HCT116 (cell line): ENCODE data around the gene MBD3L2. TPM values are rescaled to one million over a fixed set of nuclear protein-coding genes. Genes with fewer than 3 reads are reported as not detected.
"Not testable (repeated sequence)": the region's sequence is repeated elsewhere in the genome, so short reads cannot be mapped to it uniquely, and the experiment has no call there.

Source experiments
- ATAC-seq: fragments of 200-7000 bp; cut with Tn5 transposase; 2 replicates; pipeline ENCODE4 v1.9.1; 2020; ENCODE audit warnings: mild to moderate bottlenecking, moderate library complexity
- BruUV-seq: library from RNA; stranded (reverse); fragments of 400-500 nt; replicated peaks from 2 replicates; lab custom pipeline; 2021; lab: Mats Ljungman, UMichigan
- CTCF ChIA-PET: fragments of 300-600 bp; sonication (Branson Sonifier 250); formaldehyde crosslinking; loops from one replicate; lab custom pipeline; 2021; ENCODE audit warnings: antibody characterized with exemption; lab: Charles Lee
- POLR2A ChIA-PET: fragments of 300-600, 350-600 bp; sonication (Branson Sonifier 250); formaldehyde crosslinking; loops from one replicate; lab custom pipeline; 2021; ENCODE audit warnings: antibody characterized with exemption; lab: Charles Lee
- RAD21 ChIA-PET, 2 experiments: fragments of 300-600 bp; sonication (Branson Sonifier 250); formaldehyde crosslinking; loops; one replicate each; lab custom pipeline; 2023; ENCODE audit warnings: low total read pairs in 2 of 2; ENCODE audit not compliant: uncharacterized antibody in 2 of 2, unreplicated experiment in 2 of 2, low non-redundant PET in 1 of 2; lab: Charles Lee
- DNase-seq: peaks from one replicate; pipeline ENCODE4 v3.0.0-alpha.2; 2010; ENCODE audit warnings: low read depth, low spot score
- H2AFZ ChIP-seq: fragments of 200-600 bp; shearing (Covaris generic), sonication (generic); 2 replicates; pipeline ENCODE4 v1.6.1; 2017; ENCODE audit warnings: low read depth, mixed run types, mixed read lengths, antibody characterized with exemption, low read length; ENCODE audit not compliant: poor library complexity, severe bottlenecking
- H3K27ac ChIP-seq: 2 replicates; pipeline ENCODE4 v1.5.1; 2012; ENCODE audit warnings: low read depth, low read length
- H3K27me3 ChIP-seq: fragments of 200-600 bp; sonication (generic); 2 replicates; pipeline ENCODE4 v1.6.1; 2016; ENCODE audit warnings: mixed run types, low read length, mixed read lengths; ENCODE audit not compliant: insufficient read depth
- H3K36me3 ChIP-seq, 2 experiments: fragments of 200-500 bp in 1 of 2; fragments of 200-600 bp in 1 of 2; sonication (Bioruptor generic) in 1 of 2; sonication (generic) in 1 of 2; 2 replicates each; pipeline versions ENCODE4 v1.5.1 to v1.6.1; 2014 to 2016; ENCODE audit warnings: low read length in 2 of 2, inconsistent platforms in 1 of 2, mixed read lengths in 1 of 2, mixed run types in 1 of 2; ENCODE audit not compliant: insufficient read depth in 2 of 2, control insufficient read depth in 1 of 2
- H3K4me1 ChIP-seq, 2 experiments: fragments of 200-600 bp in 1 of 2; sonication (generic) in 1 of 2; 2 replicates each; pipeline versions ENCODE4 v1.5.1 to v1.6.1; 2012 to 2017; ENCODE audit warnings: low read length in 2 of 2, inconsistent platforms in 1 of 2, mild to moderate bottlenecking in 1 of 2, mixed read lengths in 1 of 2, mixed run types in 1 of 2, moderate library complexity in 1 of 2; ENCODE audit not compliant: insufficient read depth in 2 of 2, control insufficient read depth in 1 of 2
- H3K4me2 ChIP-seq: fragments of 200-600 bp; sonication (generic); 2 replicates; pipeline ENCODE4 v1.6.1; 2017; ENCODE audit warnings: mixed run types, low read length, mixed read lengths
- H3K4me3 ChIP-seq, 2 experiments: fragments of 200-600 bp in 1 of 2; sonication (generic) in 1 of 2; replicated peaks in 1 of 2; 2 replicates each; pipeline ENCODE4 v1.5.1; 2011 to 2016; ENCODE audit warnings: low read length in 2 of 2, control low read depth in 1 of 2, low read depth in 1 of 2, mild to moderate bottlenecking in 1 of 2, mixed read lengths in 1 of 2, mixed run types in 1 of 2
- H3K79me2 ChIP-seq: fragments of 200-600 bp; sonication (generic); 2 replicates; pipeline ENCODE4 v1.6.1; 2017; ENCODE audit warnings: mild to moderate bottlenecking, mixed run types, low read length, moderate library complexity, mixed read lengths; ENCODE audit not compliant: insufficient read depth
- H3K9ac ChIP-seq: fragments of 200-600 bp; sonication (generic); 2 replicates; pipeline ENCODE4 v1.6.1; 2016; ENCODE audit warnings: low read length, mixed read lengths
- H3K9me2 ChIP-seq: fragments of 200-600 bp; sonication (generic), shearing (Covaris generic); 2 replicates; pipeline ENCODE4 v1.6.1; 2017; ENCODE audit warnings: mixed run types, mild to moderate bottlenecking, moderate library complexity; ENCODE audit not compliant: insufficient read depth
- H3K9me3 ChIP-seq, 2 experiments: fragments of 200-500 bp in 1 of 2; fragments of 200-600 bp in 1 of 2; sonication (Bioruptor generic) in 1 of 2; sonication (generic) in 1 of 2; 2 replicates each; pipeline ENCODE4 v1.6.1; 2014 to 2017; ENCODE audit warnings: low read length in 2 of 2, mixed read lengths in 2 of 2, inconsistent platforms in 1 of 2, low read depth in 1 of 2, mild to moderate bottlenecking in 1 of 2, mixed run types in 1 of 2, moderate library complexity in 1 of 2; ENCODE audit not compliant: control insufficient read depth in 1 of 2, insufficient read depth in 1 of 2
- H4K20me1 ChIP-seq: fragments of 200-600 bp; sonication (generic), shearing (Covaris generic); 2 replicates; pipeline ENCODE4 v1.6.1; 2017; ENCODE audit warnings: mixed run types, mild to moderate bottlenecking, moderate library complexity; ENCODE audit not compliant: insufficient read depth
- intact Hi-C: fragments of 100-400 bp; cut with micrococcal nuclease; formaldehyde crosslinking; loops from 2 replicates; pipeline ENCODE4 v1.10.0; 2022
- total RNA-seq: library from RNA; stranded (reverse); gene quantifications from one replicate; pipeline ENCODE4 v1.2.1, GENCODE V29; 2021; ENCODE audit not compliant: unreplicated experiment

The MBD3L2 gene
- total RNA-seq, 1 experiment from 2014 or later = not detected

DNA sequence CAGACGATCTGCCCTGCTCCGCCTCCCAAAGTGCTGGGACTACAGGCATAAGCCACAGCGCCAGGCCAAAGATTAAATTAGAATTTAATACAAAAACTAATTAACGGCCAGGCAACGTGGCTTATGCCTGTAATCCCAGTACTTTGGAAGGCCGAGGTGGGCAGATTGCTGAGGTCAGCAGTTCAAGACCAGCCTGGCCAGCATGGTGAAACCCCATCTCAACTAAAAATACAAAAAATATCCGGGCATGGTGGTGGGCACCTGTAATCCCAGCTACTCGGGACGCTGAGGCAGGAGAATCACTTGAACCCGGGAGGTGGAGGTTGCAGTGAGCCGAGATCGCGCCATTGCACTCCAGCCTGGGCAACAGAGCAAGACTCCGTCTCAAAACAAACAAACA, 6.6 kb downstream of the MBD3L2 start:
- H3K4me3 ChIP-seq, ATAC-seq, H3K4me1 ChIP-seq, H2AFZ ChIP-seq, POLR2A ChIA-PET, H3K4me2 ChIP-seq, H3K9me3 ChIP-seq, H4K20me1 ChIP-seq, H3K9me2 ChIP-seq, CTCF ChIA-PET, H3K36me3 ChIP-seq, intact Hi-C loops, H3K27me3 ChIP-seq, H3K79me2 ChIP-seq, H3K9ac ChIP-seq, H3K27ac ChIP-seq, BruUV-seq, DNase-seq, RAD21 ChIA-PET: not testable (repeated sequence)

DNA sequence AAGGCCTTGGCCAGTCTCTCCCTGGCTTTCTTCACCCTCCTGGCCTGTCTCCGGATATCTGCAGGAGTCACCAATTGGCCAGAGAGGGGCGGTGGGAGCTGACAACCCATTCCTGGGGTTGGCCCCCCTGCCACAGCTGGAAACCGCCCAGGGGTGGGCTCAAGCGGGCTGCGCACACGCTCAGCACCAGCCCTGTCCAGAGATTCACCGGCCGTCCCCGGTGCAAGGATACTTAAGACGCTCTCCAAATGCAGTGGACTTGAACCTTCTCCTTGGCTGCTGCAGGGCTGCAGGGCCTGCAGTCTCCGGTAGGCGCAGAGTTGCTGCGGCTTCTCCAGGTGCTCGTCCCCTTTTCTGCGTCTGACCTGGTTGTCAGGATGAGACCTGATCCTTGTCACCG, 7.2 kb downstream of the MBD3L2 start:
- H3K9me2 ChIP-seq, H3K79me2 ChIP-seq, POLR2A ChIA-PET, H3K4me3 ChIP-seq, H3K9ac ChIP-seq, CTCF ChIA-PET, H3K27ac ChIP-seq, BruUV-seq, H2AFZ ChIP-seq, intact Hi-C loops, H3K4me2 ChIP-seq, H4K20me1 ChIP-seq, H3K27me3 ChIP-seq, H3K36me3 ChIP-seq, DNase-seq, H3K4me1 ChIP-seq, ATAC-seq, RAD21 ChIA-PET, H3K9me3 ChIP-seq: not testable (repeated sequence)

DNA sequence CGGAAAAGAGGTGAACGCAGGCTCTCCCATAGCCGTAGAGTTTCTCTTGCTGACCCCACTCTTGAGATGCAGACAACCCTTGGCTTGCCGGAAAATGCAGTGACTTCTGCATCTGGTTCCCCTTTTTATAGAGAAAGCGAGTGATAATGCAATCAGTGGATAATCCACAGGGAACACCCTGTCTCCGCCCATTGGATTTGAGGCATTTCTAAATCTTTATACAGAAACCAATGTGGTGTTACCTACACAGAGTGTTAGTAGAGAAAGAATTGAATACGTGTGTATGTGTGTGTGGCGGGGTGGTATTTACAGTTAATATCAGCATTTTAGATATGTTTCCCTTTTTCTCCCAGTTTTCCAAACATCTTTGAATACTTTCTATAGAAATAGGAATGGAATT, 9.5 kb downstream of the MBD3L2 start, which contains the start of gene MBD3L3:
Gene MBD3L3 (minus strand): TSS at position 101 of the 400 bp plus-strand sequence. CDS start 71 bp downstream, at position 30.
- H4K20me1 ChIP-seq, H3K27ac ChIP-seq, CTCF ChIA-PET, H3K9me2 ChIP-seq, H3K4me1 ChIP-seq, H2AFZ ChIP-seq, H3K4me2 ChIP-seq, RAD21 ChIA-PET, H3K27me3 ChIP-seq, H3K4me3 ChIP-seq, H3K36me3 ChIP-seq, POLR2A ChIA-PET, BruUV-seq, H3K9me3 ChIP-seq, H3K9ac ChIP-seq, DNase-seq, intact Hi-C loops, ATAC-seq, H3K79me2 ChIP-seq: not testable (repeated sequence)

DNA sequence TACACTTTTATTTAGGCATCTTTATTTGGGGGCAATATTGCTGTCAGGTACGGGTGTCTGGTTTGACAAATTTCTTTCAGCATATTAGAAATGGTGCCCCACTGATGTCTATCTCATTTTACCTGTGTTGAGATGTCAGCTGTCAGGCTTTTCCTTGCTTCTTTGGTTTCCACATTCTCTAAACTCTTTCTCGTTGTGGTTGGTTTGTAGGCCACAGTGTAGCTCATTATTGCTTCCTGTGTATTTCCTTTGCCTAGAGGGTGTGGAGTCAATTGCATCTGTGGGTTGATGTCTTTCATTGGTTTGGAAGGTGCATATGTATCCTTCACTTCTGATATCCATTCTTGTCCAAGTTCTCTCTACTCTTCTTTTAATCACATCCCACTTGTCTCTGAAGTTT, 10.9 kb downstream of the MBD3L2 start:
- intact Hi-C loops, H3K79me2 ChIP-seq, H3K9me3 ChIP-seq, CTCF ChIA-PET, ATAC-seq, H3K9me2 ChIP-seq, H3K27ac ChIP-seq, H3K4me2 ChIP-seq, H3K9ac ChIP-seq, H4K20me1 ChIP-seq, RAD21 ChIA-PET, H3K4me3 ChIP-seq, H3K27me3 ChIP-seq, BruUV-seq, H3K4me1 ChIP-seq, DNase-seq, H2AFZ ChIP-seq, H3K36me3 ChIP-seq, POLR2A ChIA-PET: not testable (repeated sequence)
